A673 (cell line): ENCODE data around the gene PHTF2. TPM values are rescaled to one million over a fixed set of nuclear protein-coding genes. Genes with fewer than 3 reads are reported as not detected.

Experiments used
- BruUV-seq: library from RNA; stranded (reverse); fragments of 400-500 nt; replicated peaks from 2 replicates; lab custom pipeline; 2021; lab: Mats Ljungman, UMichigan
- CTCF ChIA-PET: fragments of 300-600 bp; sonication (Branson Sonifier 250); formaldehyde crosslinking; loops from one replicate; lab custom pipeline; 2022; ENCODE audit warnings: antibody characterized with exemption; lab: Charles Lee
- POLR2A ChIA-PET: fragments of 300-600 bp; sonication (Branson Sonifier 250); formaldehyde crosslinking; loops from one replicate; lab custom pipeline; 2022; ENCODE audit warnings: antibody characterized with exemption; ENCODE audit not compliant: low non-redundant PET; lab: Charles Lee
- DNase-seq: peaks from one replicate; pipeline ENCODE4 v3.0.0-alpha.2; 2015; ENCODE audit warnings: low spot score
- H3K27ac ChIP-seq: fragments of 200-600 bp; sonication (generic); 2 replicates; pipeline ENCODE4 v1.5.1; 2016; ENCODE audit warnings: mixed run types, low read depth, mild to moderate bottlenecking, mixed read lengths, antibody characterized with exemption, low read length; ENCODE audit not compliant: poor library complexity, severe bottlenecking
- H3K27me3 ChIP-seq: fragments of 200-600 bp; sonication (generic); replicated peaks from 2 replicates; pipeline ENCODE4 v1.6.1; 2017; ENCODE audit warnings: mixed run types, low read depth, mild to moderate bottlenecking, mixed read lengths, antibody characterized with exemption, low read length; ENCODE audit not compliant: insufficient read depth, poor library complexity
- H3K36me3 ChIP-seq: fragments of 200-600 bp; sonication (generic); 2 replicates; pipeline ENCODE4 v1.6.1; 2016; ENCODE audit warnings: mixed run types, mild to moderate bottlenecking, mixed read lengths, antibody characterized with exemption, low read length; ENCODE audit not compliant: insufficient read depth, poor library complexity, severe bottlenecking
- H3K4me1 ChIP-seq: fragments of 200-600 bp; sonication (generic); 2 replicates; pipeline ENCODE4 v1.6.1; 2017; ENCODE audit warnings: mixed run types, mild to moderate bottlenecking, mixed read lengths, antibody characterized with exemption, low read length; ENCODE audit not compliant: insufficient read depth, poor library complexity, severe bottlenecking
- H3K4me3 ChIP-seq: fragments of 200-600 bp; sonication (generic); 2 replicates; pipeline ENCODE4 v1.5.1; 2016; ENCODE audit warnings: low read depth, mixed run types, mild to moderate bottlenecking, mixed read lengths, low read length; ENCODE audit not compliant: poor library complexity, severe bottlenecking
- H3K9me3 ChIP-seq: fragments of 200-600 bp; sonication (generic); 2 replicates; pipeline ENCODE4 v1.6.1; 2016; ENCODE audit warnings: mixed run types, low read depth, mild to moderate bottlenecking, mixed read lengths, antibody characterized with exemption, low read length; ENCODE audit not compliant: poor library complexity, severe bottlenecking
- CTCF ChIP-seq: fragments of 300-800, 200-600 bp; sonication (generic); conservative IDR thresholded peaks from 2 replicates; pipeline ENCODE4 v1.5.1; 2017; ENCODE audit warnings: low read depth, mild to moderate bottlenecking, antibody characterized with exemption, low read length, moderate library complexity, mixed read lengths
- EZH2 ChIP-seq: fragments of 200-600 bp; sonication (generic); IDR thresholded peaks from 2 replicates; pipeline ENCODE4 v1.6.1; 2017; ENCODE audit warnings: borderline replicate concordance, low read depth, mild to moderate bottlenecking, mixed read lengths, antibody characterized with exemption, low read length; ENCODE audit not compliant: poor library complexity, severe bottlenecking
- intact Hi-C: fragments of 100-400 bp; cut with micrococcal nuclease; formaldehyde crosslinking; loops from one replicate; pipeline ENCODE4 v1.10.0; 2022; ENCODE audit not compliant: unreplicated experiment
- total RNA-seq: library from RNA; stranded (reverse); gene quantifications from 2 replicates; pipeline ENCODE4 v1.2.3, GENCODE V29; 2021

PHTF2 gene
- total RNA-seq, 1 experiment from 2014 or later: 36.6 TPM

GRCh38 chr7:77895905-77896304 is 97.3 kb downstream of the PHTF2 start:
- intact Hi-C loops: no loop called here
- Histone ChIP-seq H3K36me3 (no peaks in the 10 kb centered on the region), H3K27me3 (no peaks in the 10 kb centered on the region), H3K4me1 (peaks cover 38% of the 10 kb centered on the region), H3K4me3 (no peak overlapping the region), H3K9me3 (no peaks in the 10 kb centered on the region), H3K27ac (no peak overlapping the region)
- no TSS peak for BruUV-seq
- no peak for TF ChIP-seq EZH2
- no peak for TF ChIP-seq CTCF
- DNase-seq: no peak
- ChIA-PET POLR2A (no interaction called here), CTCF (no interaction called here)

GRCh38 chr7:77897004-77897547 is 98.5 kb downstream of the PHTF2 start:
- no peaks in the 10 kb centered on the region for H3K36me3 ChIP-seq
- peaks cover 38% of the 10 kb centered on the region for H3K4me1 ChIP-seq
- POLR2A ChIA-PET: no interaction called here
- no peak for TF ChIP-seq EZH2
- no peak for TF ChIP-seq CTCF
- no peak for DNase-seq
- CTCF ChIA-PET: no interaction called here
- H3K9me3 ChIP-seq: no peaks in the 10 kb centered on the region
- no peak overlapping the region for H3K27ac ChIP-seq
- intact Hi-C loops: no loop called here
- no peak overlapping the region for H3K4me3 ChIP-seq
- H3K27me3 ChIP-seq: no peaks in the 10 kb centered on the region
- BruUV-seq: no TSS peak

- H3K9me3 ChIP-seq: no peaks in the 10 kb centered on the region
- intact Hi-C loops: no loop called here
- TF ChIP-seq CTCF (no peak), EZH2 (no peak)
Observed at GRCh38 chr7:77899516-77899915, 100.9 kb downstream of the PHTF2 start.

More at GRCh38 chr7:77899516-77899915, 100.9 kb downstream of the PHTF2 start:
- Histone ChIP-seq H3K4me1 (peaks cover 23% of the 10 kb centered on the region), H3K27ac (no peak overlapping the region), H3K27me3 (no peaks in the 10 kb centered on the region), H3K4me3 (no peak overlapping the region), H3K36me3 (no peaks in the 10 kb centered on the region)
- POLR2A ChIA-PET: no interaction called here
- no TSS peak for BruUV-seq
- CTCF ChIA-PET: no interaction called here
- no peak for DNase-seq
